Stimulated activated CD8-positive, alpha-beta memory T cell treated with anti-CD3 and anti-CD28 coated beads, Interleukin-15, amount 100 ng/mL, for 4 hours (primary cell): ENCODE results near the gene ACBD4.

Source experiments
- DNase-seq, 2 donors: peaks; one replicate each; pipeline ENCODE4 v3.0.0-alpha.2; 2020; ENCODE audit warnings: low read depth in 2 of 2

ACBD4 gene

GRCh38 chr17:45104497-45104896 is 31.0 kb upstream of the ACBD4 start:
- no peak for DNase-seq

- no peak for DNase-seq
Measured at GRCh38 chr17:45104907-45105624, 30.4 kb upstream of the ACBD4 start.

- no peak for DNase-seq
Measured at GRCh38 chr17:45106096-45106495, 29.4 kb upstream of the ACBD4 start.

GRCh38 chr17:45106582-45106981 is 28.9 kb upstream of the ACBD4 start:
- DNase-seq, result no peak

- no peak for DNase-seq
Measured at GRCh38 chr17:45107293-45108010, 28.0 kb upstream of the ACBD4 start.

- no peak for DNase-seq
Measured at GRCh38 chr17:45108051-45108450, 27.4 kb upstream of the ACBD4 start.

GRCh38 chr17:45108595-45109521 is 26.6 kb upstream of the ACBD4 start:
- DNase-seq, result no peak

- DNase-seq, result no peak
Measured at GRCh38 chr17:45110676-45111611, 24.5 kb upstream of the ACBD4 start.

GRCh38 chr17:45111850-45112249 is 23.6 kb upstream of the ACBD4 start:
- no peak for DNase-seq

GRCh38 chr17:45112559-45113423 is 22.7 kb upstream of the ACBD4 start:
- DNase-seq, result no peak

GRCh38 chr17:45113424-45113754 is 22.1 kb upstream of the ACBD4 start:
- DNase-seq, result no peak

- DNase-seq, result no peak
Measured at GRCh38 chr17:45114117-45114932, 21.2 kb upstream of the ACBD4 start.

- no peak for DNase-seq
Measured at GRCh38 chr17:45115015-45115625, 20.4 kb upstream of the ACBD4 start.

GRCh38 chr17:45115871-45116270 is 19.6 kb upstream of the ACBD4 start:
- DNase-seq, result no peak

- no peak for DNase-seq
Measured at GRCh38 chr17:45116434-45117016, 19.0 kb upstream of the ACBD4 start.

- no peak for DNase-seq
Measured at GRCh38 chr17:45117334-45117733, 18.2 kb upstream of the ACBD4 start.

GRCh38 chr17:45117848-45118646 is 17.4 kb upstream of the ACBD4 start:
- no peak for DNase-seq

GRCh38 chr17:45118691-45119090 is 16.8 kb upstream of the ACBD4 start:
- DNase-seq, result no peak
